ENCODE data around the gene SH2D4B. TPM values are rescaled to one million over a fixed set of nuclear protein-coding genes. Genes with fewer than 3 reads are reported as not detected.

SH2D4B gene
- total RNA-seq, 1 donor from 2014 or later, result not detected

GRCh38 chr10:80647173-80647833 lies 109.6 kb downstream of the SH2D4B start:
- Histone ChIP-seq H3K27me3 (no peaks in the 10 kb centered on the region), H3K36me3 (no peaks in the 10 kb centered on the region), H3K4me1 (no peaks in the 10 kb centered on the region), H3K9me3 (no peaks in the 10 kb centered on the region), H3K27ac (no peak overlapping the region), H3K4me3 (no peak overlapping the region)
- no peak for TF ChIP-seq POLR2A (IDR thresholded peaks at IDR 0.05)
- TF ChIP-seq POLR2AphosphoS5 (IDR thresholded peaks at IDR 0.05; ENCODE audit: insufficient read depth in 1 of 2, low read depth in 1 of 2), result no peak
- TF ChIP-seq CTCF (IDR thresholded peaks at IDR 0.05), result no peak
- DNase-seq (ENCODE audit: extremely low spot score in 2 of 2), result no peak
- intact Hi-C loops (cut with DNase I), result no loop called here

GRCh38 chr10:80648106-80648505 lies 110.4 kb downstream of the SH2D4B start:
- Histone ChIP-seq H3K9me3 (no peaks in the 10 kb centered on the region), H3K27me3 (no peaks in the 10 kb centered on the region), H3K4me3 (no peak overlapping the region), H3K27ac (no peak overlapping the region), H3K36me3 (no peaks in the 10 kb centered on the region), H3K4me1 (no peaks in the 10 kb centered on the region)
- DNase-seq (ENCODE audit: extremely low spot score in 2 of 2), result no peak
- intact Hi-C loops (cut with DNase I), result no loop called here
- no peak for TF ChIP-seq POLR2AphosphoS5 (IDR thresholded peaks at IDR 0.05; ENCODE audit: insufficient read depth in 1 of 2, low read depth in 1 of 2)
- TF ChIP-seq CTCF (IDR thresholded peaks at IDR 0.05), result no peak
- no peak for TF ChIP-seq POLR2A (IDR thresholded peaks at IDR 0.05)

GRCh38 chr10:80649183-80649582 lies 111.5 kb downstream of the SH2D4B start:
- intact Hi-C loops (cut with DNase I), result loop anchor here (1.0 kb wide), 1 partner anchor 25 kb away; no protein-coding TSS in a partner anchor

GRCh38 chr10:80655898-80656297 lies 118.2 kb downstream of the SH2D4B start:
- intact Hi-C loops (cut with DNase I), result no loop called here
- no peak overlapping the region for H3K27ac ChIP-seq
- no peaks in the 10 kb centered on the region for H3K4me1 ChIP-seq
- H3K9me3 ChIP-seq, result no peaks in the 10 kb centered on the region
- TF ChIP-seq POLR2A (IDR thresholded peaks at IDR 0.05) (no peak), POLR2AphosphoS5 (IDR thresholded peaks at IDR 0.05; ENCODE audit: insufficient read depth in 1 of 2, low read depth in 1 of 2) (no peak), CTCF (IDR thresholded peaks at IDR 0.05) (no peak)
- H3K27me3 ChIP-seq, result no peaks in the 10 kb centered on the region
- no peak overlapping the region for H3K4me3 ChIP-seq
- DNase-seq (ENCODE audit: extremely low spot score in 2 of 2), result no peak
- H3K36me3 ChIP-seq, result no peaks in the 10 kb centered on the region

More at GRCh38 chr10:80649183-80649582, 111.5 kb downstream of the SH2D4B start:
- DNase-seq (ENCODE audit: extremely low spot score in 2 of 2), result no peak
- H3K27ac ChIP-seq, result no peak overlapping the region
- no peaks in the 10 kb centered on the region for H3K9me3 ChIP-seq
- H3K4me3 ChIP-seq, result no peak overlapping the region
- TF ChIP-seq POLR2A (IDR thresholded peaks at IDR 0.05) (no peak), CTCF (IDR thresholded peaks at IDR 0.05) (no peak), POLR2AphosphoS5 (IDR thresholded peaks at IDR 0.05; ENCODE audit: insufficient read depth in 1 of 2, low read depth in 1 of 2) (no peak)
- H3K27me3 ChIP-seq, result no peaks in the 10 kb centered on the region
- no peaks in the 10 kb centered on the region for H3K36me3 ChIP-seq
- no peaks in the 10 kb centered on the region for H3K4me1 ChIP-seq

- TF ChIP-seq POLR2A (IDR thresholded peaks at IDR 0.05), result no peak
- no peak for TF ChIP-seq CTCF (IDR thresholded peaks at IDR 0.05)
- no peak for TF ChIP-seq POLR2AphosphoS5 (IDR thresholded peaks at IDR 0.05; ENCODE audit: insufficient read depth in 1 of 2, low read depth in 1 of 2)
- H3K27ac ChIP-seq, result no peak overlapping the region
- H3K4me3 ChIP-seq, result no peak overlapping the region
- no peaks in the 10 kb centered on the region for H3K9me3 ChIP-seq
- H3K4me1 ChIP-seq, result peaks cover 4% of the 10 kb centered on the region
- no peaks in the 10 kb centered on the region for H3K27me3 ChIP-seq
- no peak for DNase-seq (ENCODE audit: extremely low spot score in 2 of 2)
- intact Hi-C loops (cut with DNase I), result no loop called here
- no peaks in the 10 kb centered on the region for H3K36me3 ChIP-seq
Observed at GRCh38 chr10:80658068-80658467, 120.4 kb downstream of the SH2D4B start.
